Suprapubic skin (tissue), 4 donors: Measurements from ENCODE around the gene TMEM91.

Source experiments
- EP300 ChIP-seq: sonication (generic); formaldehyde crosslinking; IDR thresholded peaks from one replicate; pipeline ENCODE4 v1.6.1; 2017; ENCODE audit warnings: antibody characterized with exemption
- POLR2A ChIP-seq, 2 donors: fragments of 450-650 bp; IDR thresholded peaks; one replicate each; pipeline ENCODE4 v1.6.1; 2017; ENCODE audit warnings: antibody characterized with exemption in 2 of 2, mild to moderate bottlenecking in 2 of 2, moderate library complexity in 2 of 2
- POLR2AphosphoS5 ChIP-seq, 3 donors: sonication (generic); formaldehyde crosslinking; IDR thresholded peaks; one replicate each; pipeline ENCODE4 v1.6.1; 2017; ENCODE audit warnings: antibody characterized with exemption in 3 of 3
- TF ChIP-seq, protein P1 (sequence below), 2 donors: fragments of 200-600 bp in 1 of 2; fragments of 450-650 bp in 1 of 2; sonication (generic) in 1 of 2; IDR thresholded peaks; one replicate each; pipeline ENCODE4 v1.5.1; 2016 to 2019; ENCODE audit warnings: antibody characterized with exemption in 2 of 2, mild to moderate bottlenecking in 1 of 2, moderate library complexity in 1 of 2

DNA sequence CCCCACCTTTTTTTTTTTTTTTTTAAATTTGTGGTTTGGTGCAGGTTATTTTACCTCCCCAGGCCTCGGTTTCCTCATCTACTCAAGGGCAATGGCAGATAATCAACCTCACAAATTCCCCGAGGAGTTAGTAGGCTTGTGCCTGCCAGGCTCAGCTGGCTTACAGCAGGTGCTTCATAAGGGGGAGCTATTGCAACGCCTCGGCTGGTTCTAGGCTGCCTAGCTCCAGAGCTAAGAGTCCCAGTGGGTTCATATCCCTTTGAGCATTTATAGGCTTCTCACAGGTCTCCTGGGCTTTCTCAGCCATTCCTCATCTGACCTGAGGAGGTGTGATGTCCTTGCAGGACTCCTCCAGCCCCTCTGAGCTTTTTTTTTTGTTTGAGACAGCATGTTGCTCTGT lies 31.9 kb downstream of the TMEM91 start:
- no peak for TF ChIP-seq POLR2A (IDR thresholded peaks at IDR 0.05)
- TF ChIP-seq, protein P1, sequence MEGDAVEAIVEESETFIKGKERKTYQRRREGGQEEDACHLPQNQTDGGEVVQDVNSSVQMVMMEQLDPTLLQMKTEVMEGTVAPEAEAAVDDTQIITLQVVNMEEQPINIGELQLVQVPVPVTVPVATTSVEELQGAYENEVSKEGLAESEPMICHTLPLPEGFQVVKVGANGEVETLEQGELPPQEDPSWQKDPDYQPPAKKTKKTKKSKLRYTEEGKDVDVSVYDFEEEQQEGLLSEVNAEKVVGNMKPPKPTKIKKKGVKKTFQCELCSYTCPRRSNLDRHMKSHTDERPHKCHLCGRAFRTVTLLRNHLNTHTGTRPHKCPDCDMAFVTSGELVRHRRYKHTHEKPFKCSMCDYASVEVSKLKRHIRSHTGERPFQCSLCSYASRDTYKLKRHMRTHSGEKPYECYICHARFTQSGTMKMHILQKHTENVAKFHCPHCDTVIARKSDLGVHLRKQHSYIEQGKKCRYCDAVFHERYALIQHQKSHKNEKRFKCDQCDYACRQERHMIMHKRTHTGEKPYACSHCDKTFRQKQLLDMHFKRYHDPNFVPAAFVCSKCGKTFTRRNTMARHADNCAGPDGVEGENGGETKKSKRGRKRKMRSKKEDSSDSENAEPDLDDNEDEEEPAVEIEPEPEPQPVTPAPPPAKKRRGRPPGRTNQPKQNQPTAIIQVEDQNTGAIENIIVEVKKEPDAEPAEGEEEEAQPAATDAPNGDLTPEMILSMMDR (IDR thresholded peaks at IDR 0.05): no peak
- no peak for TF ChIP-seq POLR2AphosphoS5 (IDR thresholded peaks at IDR 0.05)
- TF ChIP-seq EP300: no peak
